ENCODE results near the gene MGAT4B. TPM values are rescaled to one million over a fixed set of nuclear protein-coding genes. Genes with fewer than 3 reads are reported as not detected.

The MGAT4B gene
- total and polyA plus RNA-seq, 2 of the 13 experiments (the other 11 are each of a cell fraction or from before 2014, with no cell fraction given) = 93.5 to 130 TPM

DNA sequence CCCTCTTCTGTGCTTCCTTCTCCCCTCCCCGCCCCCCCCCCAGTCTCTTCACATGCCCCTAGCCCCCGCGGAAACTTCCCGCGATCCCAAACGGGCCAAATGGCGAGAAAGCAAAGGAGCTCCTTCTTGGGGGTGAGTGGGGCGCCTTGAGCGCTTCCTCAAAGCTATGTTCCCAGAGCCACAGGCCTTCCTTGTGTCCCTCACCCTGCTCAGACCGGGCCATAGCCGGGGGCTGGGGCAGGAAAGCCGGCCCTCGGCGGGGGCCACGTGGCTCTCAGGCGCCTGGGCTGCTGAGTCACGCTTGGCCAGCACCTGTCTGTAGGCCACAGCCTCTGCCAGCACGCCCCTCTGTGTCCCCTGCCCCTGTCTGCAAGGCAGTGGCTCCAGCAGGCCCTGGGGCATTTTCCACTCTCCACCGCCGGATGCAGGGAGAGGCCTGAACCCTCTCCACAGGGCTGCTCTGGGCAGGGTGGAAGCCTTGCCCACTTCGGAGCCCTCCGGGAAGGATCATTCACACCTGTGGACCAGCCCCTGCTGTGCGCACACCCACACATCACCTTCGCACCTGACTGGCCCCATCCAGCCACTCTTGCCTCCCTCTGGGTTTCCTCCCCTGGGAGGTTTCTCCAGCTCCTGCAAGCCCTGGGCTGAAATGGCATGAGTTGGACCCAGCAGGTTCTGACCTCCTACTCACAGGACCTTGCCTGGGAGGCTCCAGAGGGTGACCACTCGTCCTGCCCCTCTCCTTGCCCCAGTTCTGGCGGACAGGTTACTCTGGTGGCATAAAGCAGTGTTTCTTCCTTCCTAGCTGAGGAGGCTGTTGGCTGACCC, 12.8 kb upstream of the MGAT4B start (continued):
- TF ChIP-seq, protein P1, sequence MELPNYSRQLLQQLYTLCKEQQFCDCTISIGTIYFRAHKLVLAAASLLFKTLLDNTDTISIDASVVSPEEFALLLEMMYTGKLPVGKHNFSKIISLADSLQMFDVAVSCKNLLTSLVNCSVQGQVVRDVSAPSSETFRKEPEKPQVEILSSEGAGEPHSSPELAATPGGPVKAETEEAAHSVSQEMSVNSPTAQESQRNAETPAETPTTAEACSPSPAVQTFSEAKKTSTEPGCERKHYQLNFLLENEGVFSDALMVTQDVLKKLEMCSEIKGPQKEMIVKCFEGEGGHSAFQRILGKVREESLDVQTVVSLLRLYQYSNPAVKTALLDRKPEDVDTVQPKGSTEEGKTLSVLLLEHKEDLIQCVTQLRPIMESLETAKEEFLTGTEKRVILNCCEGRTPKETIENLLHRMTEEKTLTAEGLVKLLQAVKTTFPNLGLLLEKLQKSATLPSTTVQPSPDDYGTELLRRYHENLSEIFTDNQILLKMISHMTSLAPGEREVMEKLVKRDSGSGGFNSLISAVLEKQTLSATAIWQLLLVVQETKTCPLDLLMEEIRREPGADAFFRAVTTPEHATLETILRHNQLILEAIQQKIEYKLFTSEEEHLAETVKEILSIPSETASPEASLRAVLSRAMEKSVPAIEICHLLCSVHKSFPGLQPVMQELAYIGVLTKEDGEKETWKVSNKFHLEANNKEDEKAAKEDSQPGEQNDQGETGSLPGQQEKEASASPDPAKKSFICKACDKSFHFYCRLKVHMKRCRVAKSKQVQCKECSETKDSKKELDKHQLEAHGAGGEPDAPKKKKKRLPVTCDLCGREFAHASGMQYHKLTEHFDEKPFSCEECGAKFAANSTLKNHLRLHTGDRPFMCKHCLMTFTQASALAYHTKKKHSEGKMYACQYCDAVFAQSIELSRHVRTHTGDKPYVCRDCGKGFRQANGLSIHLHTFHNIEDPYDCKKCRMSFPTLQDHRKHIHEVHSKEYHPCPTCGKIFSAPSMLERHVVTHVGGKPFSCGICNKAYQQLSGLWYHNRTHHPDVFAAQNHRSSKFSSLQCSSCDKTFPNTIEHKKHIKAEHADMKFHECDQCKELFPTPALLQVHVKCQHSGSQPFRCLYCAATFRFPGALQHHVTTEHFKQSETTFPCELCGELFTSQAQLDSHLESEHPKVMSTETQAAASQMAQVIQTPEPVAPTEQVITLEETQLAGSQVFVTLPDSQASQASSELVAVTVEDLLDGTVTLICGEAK (IDR thresholded peaks at IDR 0.05) = no peak
- TF ChIP-seq, protein P1 (CRISPR knock-in tag; IDR thresholded peaks at IDR 0.05) = peak; percentile 78
- TF ChIP-seq SIX4 (CRISPR knock-in tag; IDR thresholded peaks at IDR 0.05) (no peak), ZNF775 (CRISPR knock-in tag; IDR thresholded peaks at IDR 0.05; ENCODE audit: borderline replicate concordance) (no peak), ARNTL (CRISPR knock-in tag; IDR thresholded peaks at IDR 0.05) (no peak; the same call in 1 of the 2 replicates), ZNF232 (CRISPR knock-in tag; IDR thresholded peaks at IDR 0.05; ENCODE audit: borderline replicate concordance) (peak; percentile 90), TEAD2 (CRISPR knock-in tag; IDR thresholded peaks at IDR 0.05) (peak; percentile 71; the same call in 1 of the 2 replicates), MBD4 (IDR thresholded peaks at IDR 0.05; ENCODE audit: borderline replicate concordance, low read length) (no peak)
- TF ChIP-seq, protein P2, sequence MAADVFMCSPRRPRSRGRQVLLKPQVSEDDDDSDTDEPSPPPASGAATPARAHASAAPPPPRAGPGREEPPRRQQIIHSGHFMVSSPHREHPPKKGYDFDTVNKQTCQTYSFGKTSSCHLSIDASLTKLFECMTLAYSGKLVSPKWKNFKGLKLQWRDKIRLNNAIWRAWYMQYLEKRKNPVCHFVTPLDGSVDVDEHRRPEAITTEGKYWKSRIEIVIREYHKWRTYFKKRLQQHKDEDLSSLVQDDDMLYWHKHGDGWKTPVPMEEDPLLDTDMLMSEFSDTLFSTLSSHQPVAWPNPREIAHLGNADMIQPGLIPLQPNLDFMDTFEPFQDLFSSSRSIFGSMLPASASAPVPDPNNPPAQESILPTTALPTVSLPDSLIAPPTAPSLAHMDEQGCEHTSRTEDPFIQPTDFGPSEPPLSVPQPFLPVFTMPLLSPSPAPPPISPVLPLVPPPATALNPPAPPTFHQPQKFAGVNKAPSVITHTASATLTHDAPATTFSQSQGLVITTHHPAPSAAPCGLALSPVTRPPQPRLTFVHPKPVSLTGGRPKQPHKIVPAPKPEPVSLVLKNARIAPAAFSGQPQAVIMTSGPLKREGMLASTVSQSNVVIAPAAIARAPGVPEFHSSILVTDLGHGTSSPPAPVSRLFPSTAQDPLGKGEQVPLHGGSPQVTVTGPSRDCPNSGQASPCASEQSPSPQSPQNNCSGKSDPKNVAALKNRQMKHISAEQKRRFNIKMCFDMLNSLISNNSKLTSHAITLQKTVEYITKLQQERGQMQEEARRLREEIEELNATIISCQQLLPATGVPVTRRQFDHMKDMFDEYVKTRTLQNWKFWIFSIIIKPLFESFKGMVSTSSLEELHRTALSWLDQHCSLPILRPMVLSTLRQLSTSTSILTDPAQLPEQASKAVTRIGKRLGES (CRISPR knock-in tag; IDR thresholded peaks at IDR 0.05; ENCODE audit: borderline replicate concordance) = peak; percentile 66; the same call in 1 of the 2 replicates
- TF ChIP-seq, protein P3, sequence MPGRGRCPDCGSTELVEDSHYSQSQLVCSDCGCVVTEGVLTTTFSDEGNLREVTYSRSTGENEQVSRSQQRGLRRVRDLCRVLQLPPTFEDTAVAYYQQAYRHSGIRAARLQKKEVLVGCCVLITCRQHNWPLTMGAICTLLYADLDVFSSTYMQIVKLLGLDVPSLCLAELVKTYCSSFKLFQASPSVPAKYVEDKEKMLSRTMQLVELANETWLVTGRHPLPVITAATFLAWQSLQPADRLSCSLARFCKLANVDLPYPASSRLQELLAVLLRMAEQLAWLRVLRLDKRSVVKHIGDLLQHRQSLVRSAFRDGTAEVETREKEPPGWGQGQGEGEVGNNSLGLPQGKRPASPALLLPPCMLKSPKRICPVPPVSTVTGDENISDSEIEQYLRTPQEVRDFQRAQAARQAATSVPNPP (CRISPR knock-in tag; IDR thresholded peaks at IDR 0.05) = no peak
- TF ChIP-seq, protein P4, sequence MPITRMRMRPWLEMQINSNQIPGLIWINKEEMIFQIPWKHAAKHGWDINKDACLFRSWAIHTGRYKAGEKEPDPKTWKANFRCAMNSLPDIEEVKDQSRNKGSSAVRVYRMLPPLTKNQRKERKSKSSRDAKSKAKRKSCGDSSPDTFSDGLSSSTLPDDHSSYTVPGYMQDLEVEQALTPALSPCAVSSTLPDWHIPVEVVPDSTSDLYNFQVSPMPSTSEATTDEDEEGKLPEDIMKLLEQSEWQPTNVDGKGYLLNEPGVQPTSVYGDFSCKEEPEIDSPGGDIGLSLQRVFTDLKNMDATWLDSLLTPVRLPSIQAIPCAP (CRISPR knock-in tag; IDR thresholded peaks at IDR 0.05; ENCODE audit: low read depth) = 0 out of 2 replicates have a peak, but pooled peaks have one; percentile 2

Measured in HepG2 (cell line).